Sciatic nerve (tissue), 2 donors: Measurements from ENCODE around the gene SGSH. TPM values are rescaled to one million over a fixed set of nuclear protein-coding genes. Genes with fewer than 3 reads are reported as not detected.
"Not testable (repeated sequence)": the region's sequence is repeated elsewhere in the genome, so short reads cannot be mapped to it uniquely, and the experiment has no call there.

Experiments used
- ATAC-seq: fragments of 200-7000 bp; cut with Tn5 transposase; one replicate; pipeline ENCODE4 v1.9.1; 2020; ENCODE audit warnings: mild to moderate bottlenecking, moderate library complexity
- DNase-seq: peaks from one replicate; pipeline ENCODE4 v3.0.0-alpha.2; 2020; ENCODE audit warnings: low spot score
- intact Hi-C: fragments of 100-400 bp; cut with DNase I; formaldehyde crosslinking; loops from one replicate; pipeline ENCODE4 v1.14.2; 2022
- total RNA-seq: library from RNA; stranded (reverse); fragmentation: NEBNext Ultra II Directional; extraction: Animal tissue kit (Norgen Biotek cat#: 25700); gene quantifications from one replicate; pipeline ENCODE4 v1.2.1, GENCODE V29; 2021
- donor health status: DM: no; HTN: no; CAD: no.
- donor health status: DM: no; HTN: no; CAD: no.

Gene SGSH
- total RNA-seq, 1 donor from 2014 or later: 46.8 TPM

DNA sequence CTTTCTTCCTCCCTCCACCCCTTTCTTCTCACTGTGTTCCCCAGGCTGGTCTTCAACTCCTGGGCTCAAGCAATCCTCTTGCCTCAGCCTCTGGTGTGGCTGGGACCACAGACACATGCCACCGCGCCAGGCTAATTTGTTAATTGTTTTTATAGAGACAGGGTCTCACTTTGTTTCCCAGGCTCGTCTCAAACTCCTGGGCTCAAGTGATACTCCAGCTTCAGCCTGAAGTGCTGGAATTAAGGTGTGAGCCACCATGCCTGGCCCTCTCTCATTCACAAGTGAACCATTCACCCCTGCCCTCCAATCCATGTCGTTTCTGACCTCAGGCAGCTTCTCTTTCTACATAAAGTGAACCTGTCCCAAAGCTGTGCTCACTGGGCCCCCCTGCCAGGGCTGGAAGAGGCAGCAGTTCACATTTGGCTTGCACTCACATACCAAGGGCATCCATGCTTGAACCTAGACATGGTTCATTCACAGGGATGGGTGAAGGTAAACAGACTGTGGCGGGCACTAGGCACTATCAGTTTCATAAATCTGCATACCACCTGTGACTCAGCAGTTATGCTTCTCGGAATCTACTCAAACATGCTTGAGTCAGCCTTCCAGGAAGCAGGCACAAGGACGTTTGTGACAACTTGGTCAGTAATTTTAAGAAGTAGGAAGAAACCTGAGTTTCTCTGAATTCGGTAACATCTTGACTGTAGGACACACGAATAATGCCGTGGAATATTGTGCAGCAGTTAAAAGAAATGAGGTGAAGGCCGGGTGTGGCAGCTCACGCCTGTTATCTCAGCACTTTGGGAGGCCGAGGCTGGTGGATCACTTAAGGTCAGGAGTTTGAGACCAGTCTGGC is 34.5 kb upstream of the SGSH start:
- DNase-seq (no peak), ATAC-seq (no peak)
- intact Hi-C loops: no loop called here

DNA sequence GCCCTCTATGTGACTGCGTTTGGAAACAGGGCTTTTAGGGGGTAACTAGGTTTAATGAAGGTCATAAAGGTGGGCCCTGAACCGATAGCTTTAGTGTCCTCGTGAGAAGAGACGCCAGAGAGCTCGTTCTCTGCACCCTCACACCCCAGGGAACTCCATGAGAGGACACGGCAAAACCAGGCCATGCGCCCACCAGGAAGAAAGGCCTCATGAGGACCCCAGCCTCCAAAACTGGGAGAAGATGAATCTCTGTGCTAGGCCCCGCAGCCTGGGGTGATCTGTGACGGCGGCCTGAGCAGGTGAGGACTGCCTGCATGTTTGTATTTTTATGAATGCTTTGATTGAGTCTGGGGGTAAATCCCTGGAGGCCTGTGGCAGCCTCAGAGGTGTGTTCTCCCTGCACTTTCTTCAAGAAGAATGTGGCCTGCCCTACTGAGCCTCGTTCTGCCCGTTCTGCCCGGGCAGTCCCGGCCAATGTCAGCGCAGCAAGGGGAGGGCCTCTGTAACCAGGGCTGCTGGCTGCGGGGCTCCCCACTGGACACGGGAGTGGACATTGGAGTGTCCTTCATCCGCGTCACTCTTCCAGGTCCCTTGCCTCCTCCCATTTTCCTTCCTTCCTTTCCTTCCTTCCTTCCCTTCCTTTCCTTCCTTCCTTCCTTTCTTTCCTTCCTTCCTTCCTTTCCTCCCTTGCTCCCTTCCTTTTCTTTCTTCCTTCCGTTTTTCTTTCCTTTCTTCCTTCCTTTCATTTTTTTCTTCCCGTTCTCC is 33.7 kb upstream of the SGSH start:
- intact Hi-C loops: no loop called here
- DNase-seq (no peak), ATAC-seq (no peak)

- DNase-seq: no peak
- intact Hi-C loops: no loop called here
- no peak for ATAC-seq
These were observed 32.7 kb upstream of the SGSH start for GRCh38 chr17:80252871-80253270.

GRCh38 chr17:80251966-80252365 is 31.8 kb upstream of the SGSH start:
- DNase-seq: no peak
- no peak for ATAC-seq
- intact Hi-C loops: no loop called here

GRCh38 chr17:80248894-80249710 is 29.0 kb upstream of the SGSH start:
- ATAC-seq (no peak), DNase-seq (no peak)
- intact Hi-C loops: no loop called here

- intact Hi-C loops: no loop called here
- DNase-seq: no peak
- ATAC-seq: no peak
These were observed 28.1 kb upstream of the SGSH start for GRCh38 chr17:80248001-80248893.

GRCh38 chr17:80247561-80247960 is 27.4 kb upstream of the SGSH start:
- intact Hi-C loops: no loop called here
- DNase-seq (no peak), ATAC-seq (no peak)

DNA sequence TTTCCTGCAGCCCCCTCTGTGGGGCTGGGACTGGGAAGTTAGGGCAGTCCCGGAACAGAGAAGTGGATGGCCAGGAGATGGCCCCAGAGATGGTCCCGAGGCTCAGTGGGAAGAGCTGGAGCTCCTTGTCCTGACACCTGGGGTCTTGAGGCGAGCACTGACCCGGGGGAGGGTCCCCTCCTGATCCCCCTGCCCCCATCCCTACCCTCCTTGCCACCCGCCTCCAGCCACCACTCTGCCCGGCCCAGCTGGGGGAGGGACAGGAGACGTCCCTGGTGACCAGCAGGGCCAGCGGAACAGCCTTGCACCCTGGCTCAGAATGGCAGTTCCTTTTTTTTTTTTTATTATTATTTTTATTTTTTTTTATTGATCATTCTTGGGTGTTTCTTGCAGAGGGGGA is 26.6 kb upstream of the SGSH start:
- no peak for DNase-seq
- ATAC-seq: no peak
- intact Hi-C loops: no loop called here

- intact Hi-C loops: no loop called here
- ATAC-seq: peak; percentile 7
- DNase-seq: no peak
These were observed 26.1 kb upstream of the SGSH start for GRCh38 chr17:80246266-80246681.

GRCh38 chr17:80245566-80246265 is 25.6 kb upstream of the SGSH start:
- no peak for ATAC-seq
- DNase-seq: no peak
- intact Hi-C loops: no loop called here

- no peak for ATAC-seq
- DNase-seq: no peak
- intact Hi-C loops: no loop called here
These were observed 24.9 kb upstream of the SGSH start for GRCh38 chr17:80244871-80245509.

DNA sequence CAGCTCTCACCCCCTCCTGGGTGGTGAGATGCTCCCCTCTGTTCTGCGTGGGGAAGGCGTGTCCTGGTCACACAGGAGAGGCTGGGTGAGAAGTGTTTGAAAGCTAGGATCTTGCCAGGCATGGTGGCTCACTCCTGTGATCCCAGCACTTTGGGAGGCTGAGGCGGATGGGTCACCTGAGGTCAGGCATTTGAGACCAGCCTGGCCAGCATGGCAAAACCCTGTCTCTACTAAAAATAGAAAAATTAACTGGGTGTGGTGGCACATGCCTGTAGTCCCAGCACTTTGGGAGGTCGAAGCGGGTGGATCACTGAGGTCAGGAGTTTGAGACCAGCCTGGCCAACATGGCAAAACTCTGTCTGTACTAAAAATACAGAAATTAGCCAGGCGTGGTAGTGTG is 24.3 kb upstream of the SGSH start:
- intact Hi-C loops, ATAC-seq: not testable (repeated sequence)

DNA sequence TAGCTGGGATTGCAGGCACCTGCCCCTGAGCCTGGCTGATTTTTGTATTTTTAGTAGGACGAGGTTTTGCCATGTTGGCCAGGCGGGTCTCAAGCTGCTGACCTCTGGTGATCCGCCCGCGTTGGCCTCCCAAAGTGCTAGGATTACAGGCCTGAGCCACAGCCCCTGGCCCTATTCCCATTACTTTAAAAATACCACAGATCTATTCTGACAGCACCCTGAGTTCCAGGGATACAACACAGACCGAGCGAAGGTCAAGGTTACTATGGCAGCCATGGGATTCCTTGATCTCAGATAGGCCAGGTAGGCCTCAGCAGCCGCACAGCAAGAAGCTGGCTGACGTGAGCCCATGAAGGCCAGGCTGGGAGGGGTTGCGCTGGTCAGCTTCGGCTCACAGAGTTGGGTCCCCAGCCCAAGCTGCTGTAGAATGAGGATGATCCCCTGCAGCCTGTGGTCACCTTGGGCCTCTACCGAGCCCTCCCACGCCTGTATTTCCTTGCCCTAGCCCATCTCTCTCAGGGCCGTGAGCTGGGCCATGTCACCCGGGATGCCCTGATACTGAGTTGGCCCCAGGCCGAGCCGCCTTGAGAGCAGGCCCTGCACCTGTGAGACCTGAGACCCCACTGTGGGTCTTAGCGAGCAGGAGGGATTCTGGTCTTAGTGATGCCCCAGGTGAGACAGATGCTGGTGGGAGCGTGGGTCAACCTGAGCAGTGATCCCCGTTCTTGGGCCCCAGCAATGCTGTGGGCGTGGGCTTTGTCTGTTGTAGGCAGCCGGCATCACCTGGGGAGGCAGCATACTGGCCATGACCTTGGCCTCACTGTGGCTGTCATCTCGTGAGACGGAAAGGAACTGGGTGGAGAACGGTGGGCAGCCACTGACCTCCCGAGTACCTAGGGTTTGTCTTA is 23.6 kb upstream of the SGSH start:
- no peak for DNase-seq
- intact Hi-C loops: no loop called here
- ATAC-seq: no peak

More for the DNA sequence above, 24.3 kb upstream of the SGSH start:
- DNase-seq: not testable (repeated sequence)

DNA sequence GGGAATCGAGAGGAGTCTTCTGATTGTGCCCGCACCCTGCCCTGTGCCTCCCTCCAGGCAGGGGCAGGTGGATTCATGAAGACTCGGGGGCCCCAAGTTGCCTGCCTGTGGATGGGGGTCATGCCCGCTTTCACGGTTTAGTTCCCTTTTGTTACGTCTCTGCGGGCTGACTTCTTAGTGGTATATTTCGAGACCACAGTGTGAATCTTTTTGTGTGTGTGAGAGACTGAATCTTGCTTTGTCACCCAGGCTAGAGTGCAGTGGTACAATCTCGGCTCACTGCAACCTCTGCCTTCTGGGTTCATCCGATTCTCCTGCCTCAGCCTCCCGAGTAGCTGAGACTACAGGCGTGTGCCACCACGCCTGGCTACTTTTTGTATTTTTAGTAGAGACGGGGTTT is 22.4 kb upstream of the SGSH start:
- DNase-seq: no peak
- intact Hi-C loops: no loop called here
- ATAC-seq: no peak

DNA sequence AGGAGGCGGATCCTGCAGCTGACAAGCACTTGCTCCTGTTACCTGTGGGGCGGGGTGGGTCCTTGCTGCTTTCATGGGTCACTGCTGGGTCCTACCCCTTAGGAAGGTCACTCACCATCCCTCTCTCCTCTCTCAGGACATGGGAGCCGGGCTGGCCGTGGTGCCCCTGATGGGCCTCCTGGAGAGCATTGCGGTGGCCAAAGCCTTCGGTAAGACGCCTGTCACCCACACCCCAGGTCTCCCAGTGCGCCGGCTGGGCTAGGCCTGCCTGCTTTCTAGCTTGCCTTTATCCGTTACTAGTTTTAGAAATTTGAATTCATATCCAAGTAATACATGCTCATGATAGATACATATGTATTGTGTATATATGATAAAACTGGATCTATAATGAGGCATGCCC is 17.3 kb upstream of the SGSH start:
- no peak for ATAC-seq
- DNase-seq: no peak
- intact Hi-C loops: no loop called here

DNA sequence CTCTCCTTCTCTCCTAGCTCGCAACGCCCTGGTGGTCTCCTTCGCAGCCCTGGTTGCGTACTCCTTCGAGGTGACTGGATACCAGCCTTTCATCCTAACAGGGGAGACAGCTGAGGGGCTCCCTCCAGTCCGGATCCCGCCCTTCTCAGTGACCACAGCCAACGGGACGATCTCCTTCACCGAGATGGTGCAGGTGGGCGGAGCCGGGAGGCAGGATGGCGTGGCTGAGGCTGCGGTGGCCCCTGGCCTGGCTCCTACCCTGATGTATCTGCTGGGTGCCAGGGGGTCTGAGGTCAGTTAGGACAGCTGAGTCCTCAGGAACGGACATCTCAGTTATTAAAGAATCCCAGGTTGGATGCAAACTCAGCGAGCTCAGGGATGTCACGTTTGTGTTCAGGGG is 16.8 kb upstream of the SGSH start:
- ATAC-seq (no peak), DNase-seq (no peak)
- intact Hi-C loops: no loop called here

- intact Hi-C loops: no loop called here
- no peak for DNase-seq
- no peak for ATAC-seq
These were observed 13.1 kb upstream of the SGSH start for GRCh38 chr17:80233202-80233601.
